HEK293T (cell line): ENCODE results near the gene OTUD3.

Experiments
- L3MBTL2 ChIP-seq: fragments of 450-650 bp; conservative IDR thresholded peaks from 2 replicates; pipeline ENCODE4 v1.6.1; 2016; ENCODE audit warnings: mild to moderate bottlenecking
- TARDBP ChIP-seq: fragments of 450-650 bp; IDR thresholded peaks from 2 replicates; pipeline ENCODE4 v1.6.1; 2016

DNA sequence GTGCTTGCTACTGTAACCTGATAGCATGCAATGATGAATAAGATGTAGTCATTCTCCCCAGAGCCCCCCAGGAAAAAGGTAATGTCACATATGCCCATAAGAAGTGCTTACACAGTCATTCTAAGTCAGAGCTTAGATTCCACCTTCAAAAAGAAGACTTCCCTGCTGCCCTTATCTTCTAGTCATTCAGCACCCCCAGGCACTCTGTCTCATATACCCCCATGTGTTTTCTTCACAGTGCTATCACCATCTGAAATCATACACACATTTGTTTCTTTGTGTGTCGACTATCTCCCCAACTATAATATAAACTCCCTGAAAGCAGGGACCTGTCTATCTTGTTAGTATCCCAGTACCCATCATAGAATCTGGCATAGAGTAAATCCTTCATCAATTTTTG lies 16.2 kb upstream of the OTUD3 start:
- no peak for TF ChIP-seq TARDBP
- TF ChIP-seq L3MBTL2 = no peak
